OCI-LY7 (cell line): ENCODE results near the gene EGFR. TPM values are rescaled to one million over a fixed set of nuclear protein-coding genes. Genes with fewer than 3 reads are reported as not detected.

Experiments
- BruUV-seq: library from RNA; stranded (reverse); fragments of 400-500 nt; replicated peaks from 2 replicates; lab custom pipeline; 2021; lab: Mats Ljungman, UMichigan
- CTCF ChIA-PET: fragments of 300-600 bp; sonication (Branson Sonifier 250); formaldehyde crosslinking; loops from one replicate; lab custom pipeline; 2022; ENCODE audit warnings: antibody characterized with exemption; ENCODE audit not compliant: unreplicated experiment; lab: Charles Lee
- POLR2A ChIA-PET: fragments of 300-600 bp; sonication (Branson Sonifier 250); formaldehyde crosslinking; loops from one replicate; lab custom pipeline; 2022; ENCODE audit warnings: antibody characterized with exemption; lab: Charles Lee
- DNase-seq: peaks from one replicate; pipeline ENCODE4 v3.0.0-alpha.2; 2015; ENCODE audit warnings: low spot score
- H2AFZ ChIP-seq: fragments of 200-600 bp; sonication (generic), shearing (Covaris generic); 2 replicates; pipeline ENCODE4 v1.6.1; 2014; ENCODE audit warnings: mild to moderate bottlenecking, antibody characterized with exemption, low read length, moderate library complexity
- H3K27ac ChIP-seq: fragments of 200-600 bp; sonication (generic); 2 replicates; pipeline ENCODE4 v1.5.1; 2014; ENCODE audit warnings: mixed run types, low read depth, mild to moderate bottlenecking, moderate library complexity, low read length, inconsistent platforms; ENCODE audit not compliant: poor library complexity, severe bottlenecking
- H3K36me3 ChIP-seq: fragments of 200-600 bp; sonication (generic); 2 replicates; pipeline ENCODE4 v1.6.1; 2014; ENCODE audit warnings: mild to moderate bottlenecking, antibody characterized with exemption, low read length, moderate library complexity, mixed read lengths; ENCODE audit not compliant: insufficient read depth
- H3K4me1 ChIP-seq: fragments of 200-600 bp; sonication (generic); 2 replicates; pipeline ENCODE4 v1.5.1; 2014; ENCODE audit warnings: mild to moderate bottlenecking, low read length; ENCODE audit not compliant: insufficient read depth, poor library complexity, severe bottlenecking
- H3K4me2 ChIP-seq: fragments of 200-600 bp; sonication (generic); 2 replicates; pipeline ENCODE4 v1.6.1; 2014; ENCODE audit warnings: mild to moderate bottlenecking, low read length
- H3K4me3 ChIP-seq: fragments of 200-600 bp; sonication (generic); 2 replicates; pipeline ENCODE4 v1.5.1; 2014; ENCODE audit warnings: mild to moderate bottlenecking, low read depth, low read length; ENCODE audit not compliant: poor library complexity, severe bottlenecking
- H3K79me2 ChIP-seq: fragments of 200-600 bp; sonication (generic); 2 replicates; pipeline ENCODE4 v1.6.1; 2016; ENCODE audit warnings: low read depth, mild to moderate bottlenecking, low read length, moderate library complexity, mixed read lengths; ENCODE audit not compliant: insufficient read depth
- H3K9me2 ChIP-seq: fragments of 200-600 bp; sonication (generic); 2 replicates; pipeline ENCODE4 v1.6.1; 2016; ENCODE audit warnings: mild to moderate bottlenecking, low read length, mixed read lengths; ENCODE audit not compliant: insufficient read depth
- H3K9me3 ChIP-seq: fragments of 200-600 bp; sonication (generic); 2 replicates; pipeline ENCODE4 v1.6.1; 2014; ENCODE audit warnings: mild to moderate bottlenecking, mixed run types, low read length, mixed read lengths
- H4K20me1 ChIP-seq: fragments of 200-600 bp; sonication (generic); 2 replicates; pipeline ENCODE4 v1.6.1; 2014; ENCODE audit warnings: mild to moderate bottlenecking, antibody characterized with exemption, low read length, moderate library complexity, mixed read lengths; ENCODE audit not compliant: insufficient read depth
- CTCF ChIP-seq: fragments of 200-600 bp; sonication (generic); conservative IDR thresholded peaks from 2 replicates; pipeline ENCODE4 v1.5.1; 2014; ENCODE audit warnings: mild to moderate bottlenecking, antibody characterized with exemption, low read length, moderate library complexity, mixed read lengths
- EZH2phosphoT487 ChIP-seq: fragments of 200-600 bp; sonication (generic); IDR thresholded peaks from 2 replicates; pipeline ENCODE4 v1.6.1; 2018; ENCODE audit warnings: low read depth, borderline replicate concordance, mild to moderate bottlenecking, mixed run types, antibody characterized with exemption, low read length, moderate library complexity, mixed read lengths
- intact Hi-C: fragments of 100-400 bp; cut with micrococcal nuclease; formaldehyde crosslinking; loops from one replicate; pipeline ENCODE4 v1.10.0; 2022; ENCODE audit not compliant: unreplicated experiment
- total RNA-seq, 2 experiments: library from RNA; depleted of rRNA in 1 of 2; stranded (reverse); fragments of >200 nt in 1 of 2; shearing (Covaris generic) in 1 of 2; gene quantifications; 2 replicates each; pipeline ENCODE4 v1.2.3, GENCODE V29; 2014 to 2022

EGFR gene
- total RNA-seq, 2 experiments from 2014 or later: 0.27 TPM; not detected in 1

- H3K9me3 ChIP-seq: no peaks in the 10 kb centered on the region
- H3K36me3 ChIP-seq: no peaks in the 10 kb centered on the region
- no peaks in the 10 kb centered on the region for H3K9me2 ChIP-seq
- ChIA-PET CTCF (no interaction called here), POLR2A (interaction anchor here (1.3 kb wide), 1 partner anchor 9 kb away, joined by 3 read pairs; no protein-coding TSS in a partner anchor)
- BruUV-seq: no TSS peak
- H3K79me2 ChIP-seq: no peaks in the 10 kb centered on the region
- no peak overlapping the region for H3K4me2 ChIP-seq
- H3K27ac ChIP-seq: no peak overlapping the region
- H2AFZ ChIP-seq: no peak overlapping the region
- TF ChIP-seq CTCF (no peak), EZH2phosphoT487 (no peak)
- DNase-seq: no peak
- no peaks in the 10 kb centered on the region for H3K4me1 ChIP-seq
- no peak overlapping the region for H3K4me3 ChIP-seq
- intact Hi-C loops: no loop called here
- no peaks in the 10 kb centered on the region for H4K20me1 ChIP-seq
Observed at GRCh38 chr7:55138663-55139062, 119.8 kb downstream of the EGFR start.

GRCh38 chr7:55140221-55140940 lies 121.6 kb downstream of the EGFR start:
- Histone ChIP-seq H3K36me3 (no peaks in the 10 kb centered on the region), H3K9me2 (no peaks in the 10 kb centered on the region), H3K4me1 (no peaks in the 10 kb centered on the region), H3K4me2 (no peak overlapping the region), H3K79me2 (no peaks in the 10 kb centered on the region), H4K20me1 (no peaks in the 10 kb centered on the region), H2AFZ (no peak overlapping the region; the same call in 1 of the 2 replicates), H3K9me3 (no peaks in the 10 kb centered on the region), H3K4me3 (no peak overlapping the region), H3K27ac (no peak overlapping the region)
- ChIA-PET CTCF (no interaction called here), POLR2A (no interaction called here)
- DNase-seq: no peak
- TF ChIP-seq CTCF (no peak), EZH2phosphoT487 (no peak)
- intact Hi-C loops: loop anchor here (5.0 kb wide), 1 partner anchor 117 kb away; no protein-coding TSS in a partner anchor
- no TSS peak for BruUV-seq

- Histone ChIP-seq H3K27ac (no peak overlapping the region), H3K4me1 (no peaks in the 10 kb centered on the region), H3K9me2 (no peaks in the 10 kb centered on the region), H2AFZ (no peak overlapping the region; the same call in 1 of the 2 replicates), H4K20me1 (no peaks in the 10 kb centered on the region), H3K79me2 (no peaks in the 10 kb centered on the region), H3K9me3 (no peaks in the 10 kb centered on the region), H3K36me3 (no peaks in the 10 kb centered on the region), H3K4me3 (no peak overlapping the region), H3K4me2 (no peak overlapping the region)
- no peak for TF ChIP-seq EZH2phosphoT487
- TF ChIP-seq CTCF: no peak
- DNase-seq: no peak
- ChIA-PET CTCF (no interaction called here), POLR2A (no interaction called here)
- no TSS peak for BruUV-seq
- intact Hi-C loops: loop anchor here (5.0 kb wide), 1 partner anchor 116 kb away; no protein-coding TSS in a partner anchor
Observed at GRCh38 chr7:55140941-55141278, 122.1 kb downstream of the EGFR start.
